Hepatocyte (in vitro differentiated cells): ENCODE data around the gene SLC26A3.

ENCODE experiments used
- CTCF ChIP-seq: fragments of 200-600 bp; sonication (generic); IDR thresholded peaks from 2 replicates; pipeline ENCODE4 v1.5.1; 2016; ENCODE audit warnings: antibody characterized with exemption, mild to moderate bottlenecking; ENCODE audit not compliant: poor library complexity
- EZH2 ChIP-seq: fragments of 200-600 bp; sonication (generic); IDR thresholded peaks from 2 replicates; pipeline ENCODE4 v1.6.1; 2016; ENCODE audit warnings: antibody characterized with exemption, mild to moderate bottlenecking, borderline replicate concordance
- EZH2phosphoT487 ChIP-seq: fragments of 200-600 bp; sonication (generic); IDR thresholded peaks from one replicate; pipeline ENCODE4 v1.6.1; 2018; ENCODE audit warnings: antibody characterized with exemption, mild to moderate bottlenecking, low read depth, moderate library complexity; ENCODE audit not compliant: unreplicated experiment, severe bottlenecking

GRCh38 chr7:107828540-107828939 is 25.5 kb upstream of the SLC26A3 start:
- TF ChIP-seq CTCF (no peak), EZH2 (no peak), EZH2phosphoT487 (no peak)
